Suprapubic skin (tissue), 4 donors: Measurements from ENCODE around the gene CBARP. TPM values are rescaled to one million over a fixed set of nuclear protein-coding genes. Genes with fewer than 3 reads are reported as not detected.

Experiments
- DNase-seq, 2 donors: peaks; one replicate each; pipeline ENCODE4 v3.0.0-alpha.2; 2019; ENCODE audit warnings: low spot score in 2 of 2
- H3K27ac ChIP-seq: fragments of 200-600 bp; sonication (generic); one replicate; pipeline ENCODE4 v1.5.1; 2019
- H3K27me3 ChIP-seq: fragments of 200-600 bp; sonication (generic); one replicate; pipeline ENCODE4 v1.5.1; 2019
- H3K36me3 ChIP-seq: fragments of 200-600 bp; sonication (generic); one replicate; pipeline ENCODE4 v1.5.1; 2019
- H3K4me1 ChIP-seq: fragments of 200-600 bp; sonication (generic); one replicate; pipeline ENCODE4 v1.5.1; 2019
- H3K4me3 ChIP-seq: fragments of 200-600 bp; sonication (generic); one replicate; pipeline ENCODE4 v1.5.1; 2019; ENCODE audit warnings: mild to moderate bottlenecking
- H3K9me3 ChIP-seq: fragments of 200-600 bp; sonication (generic); one replicate; pipeline ENCODE4 v1.5.1; 2019
- EP300 ChIP-seq: sonication (generic); formaldehyde crosslinking; IDR thresholded peaks from one replicate; pipeline ENCODE4 v1.6.1; 2017; ENCODE audit warnings: antibody characterized with exemption
- POLR2A ChIP-seq, 2 donors: fragments of 450-650 bp; IDR thresholded peaks; one replicate each; pipeline ENCODE4 v1.6.1; 2017; ENCODE audit warnings: antibody characterized with exemption in 2 of 2, mild to moderate bottlenecking in 2 of 2, moderate library complexity in 2 of 2
- POLR2AphosphoS5 ChIP-seq, 3 donors: sonication (generic); formaldehyde crosslinking; IDR thresholded peaks; one replicate each; pipeline ENCODE4 v1.6.1; 2017; ENCODE audit warnings: antibody characterized with exemption in 3 of 3
- WGBS: methylation state at CpG from one replicate; pipeline ENCODE4 v1.1.5; 2018; 5-methylcytosine and 5-hydroxymethylcytosine counted together
- total RNA-seq, 4 donors: library from RNA; depleted of rRNA; stranded (reverse); fragments of >200 nt; gene quantifications; one replicate each; pipeline ENCODE4 v1.1.0, GENCODE V29; 2016
- TF ChIP-seq, protein P1 (sequence below), 2 donors: fragments of 200-600 bp in 1 of 2; fragments of 450-650 bp in 1 of 2; sonication (generic) in 1 of 2; IDR thresholded peaks; one replicate each; pipeline ENCODE4 v1.5.1; 2016 to 2019; ENCODE audit warnings: antibody characterized with exemption in 2 of 2, mild to moderate bottlenecking in 1 of 2, moderate library complexity in 1 of 2

CBARP gene
- total RNA-seq, 4 donors from 2014 or later: 2.9 to 8.6 (median 5.1) TPM

DNA sequence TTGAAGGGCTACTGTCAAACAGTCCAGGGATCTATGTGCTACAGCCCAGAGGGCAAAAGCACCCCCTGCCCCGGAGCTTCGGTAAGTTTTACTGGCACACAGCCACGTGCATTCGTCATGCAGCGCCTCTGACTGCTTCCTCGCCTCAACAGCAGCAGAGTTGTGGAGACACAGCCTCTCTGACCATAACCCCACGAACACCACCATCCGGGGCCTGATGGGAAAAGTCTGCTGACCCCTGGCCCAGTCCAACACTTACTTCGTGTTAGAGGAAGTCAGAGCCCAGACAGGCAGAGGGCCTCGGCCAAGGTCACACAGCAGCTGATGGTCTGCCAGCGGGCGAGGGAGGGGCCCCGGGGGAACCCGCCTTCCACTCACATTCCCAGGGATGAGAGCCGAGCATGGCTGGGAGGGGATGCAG is 5.1 kb downstream of the CBARP start:
- Histone ChIP-seq H3K4me3 (no peak overlapping the region), H3K27ac (peak overlapping the region; percentile 24), H3K9me3 (no peaks in the 10 kb centered on the region), H3K4me1 (peaks cover 40% of the 10 kb centered on the region), H3K27me3 (peaks cover 7% of the 10 kb centered on the region), H3K36me3 (peaks cover 11% of the 10 kb centered on the region)
- no peak for DNase-seq
- TF ChIP-seq POLR2AphosphoS5 (IDR thresholded peaks at IDR 0.05) (no peak), EP300 (no peak), POLR2A (IDR thresholded peaks at IDR 0.05) (no peak)
- TF ChIP-seq, protein P1, sequence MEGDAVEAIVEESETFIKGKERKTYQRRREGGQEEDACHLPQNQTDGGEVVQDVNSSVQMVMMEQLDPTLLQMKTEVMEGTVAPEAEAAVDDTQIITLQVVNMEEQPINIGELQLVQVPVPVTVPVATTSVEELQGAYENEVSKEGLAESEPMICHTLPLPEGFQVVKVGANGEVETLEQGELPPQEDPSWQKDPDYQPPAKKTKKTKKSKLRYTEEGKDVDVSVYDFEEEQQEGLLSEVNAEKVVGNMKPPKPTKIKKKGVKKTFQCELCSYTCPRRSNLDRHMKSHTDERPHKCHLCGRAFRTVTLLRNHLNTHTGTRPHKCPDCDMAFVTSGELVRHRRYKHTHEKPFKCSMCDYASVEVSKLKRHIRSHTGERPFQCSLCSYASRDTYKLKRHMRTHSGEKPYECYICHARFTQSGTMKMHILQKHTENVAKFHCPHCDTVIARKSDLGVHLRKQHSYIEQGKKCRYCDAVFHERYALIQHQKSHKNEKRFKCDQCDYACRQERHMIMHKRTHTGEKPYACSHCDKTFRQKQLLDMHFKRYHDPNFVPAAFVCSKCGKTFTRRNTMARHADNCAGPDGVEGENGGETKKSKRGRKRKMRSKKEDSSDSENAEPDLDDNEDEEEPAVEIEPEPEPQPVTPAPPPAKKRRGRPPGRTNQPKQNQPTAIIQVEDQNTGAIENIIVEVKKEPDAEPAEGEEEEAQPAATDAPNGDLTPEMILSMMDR (IDR thresholded peaks at IDR 0.05): no peak
- WGBS: no CpG with 5 or more reads among the region's 15 CpGs

DNA sequence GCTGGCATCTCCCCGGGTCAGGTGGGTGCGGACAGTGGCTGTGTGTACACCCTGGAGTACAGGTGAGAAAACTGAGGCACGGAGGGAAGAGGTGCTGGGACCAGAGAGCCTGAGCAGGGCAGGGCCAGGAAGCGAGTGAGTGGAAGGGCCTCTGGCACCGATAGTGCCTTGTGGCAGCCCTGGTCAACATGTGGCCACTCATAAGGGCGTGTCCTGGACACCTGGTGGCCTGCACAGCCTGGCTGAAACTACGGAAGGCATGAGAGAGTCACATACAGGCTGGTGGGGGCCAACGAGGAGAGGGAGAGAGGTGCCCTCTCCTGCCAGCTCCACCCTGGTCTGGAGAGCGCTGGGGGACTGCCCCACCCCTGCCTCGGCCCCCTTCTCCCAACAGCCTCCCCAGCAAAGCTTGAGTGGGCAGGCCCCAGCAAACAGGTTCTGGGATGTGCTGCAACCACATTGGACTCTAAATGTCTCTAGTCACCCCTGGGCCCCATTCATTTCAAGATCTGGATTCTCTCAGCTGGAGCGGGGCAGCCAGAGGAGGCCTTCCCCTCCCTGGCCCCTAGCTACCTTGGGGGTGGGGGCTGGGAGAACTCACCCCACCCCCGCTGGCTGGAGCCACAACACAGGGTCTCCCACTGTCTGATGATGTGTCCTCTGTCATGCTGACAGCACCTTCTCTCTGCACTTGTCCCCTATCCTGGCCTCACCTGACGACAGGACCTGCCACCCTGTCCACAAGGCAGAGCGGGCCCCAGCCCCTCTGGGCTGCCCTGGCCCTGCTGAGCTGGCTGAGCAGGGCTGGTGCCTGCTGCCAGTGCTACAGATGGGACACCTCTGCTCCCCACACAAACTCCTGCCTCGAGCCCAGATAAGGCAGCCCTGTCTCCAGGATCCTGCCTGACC is 5.8 kb downstream of the CBARP start:
- H3K9me3 ChIP-seq: no peaks in the 10 kb centered on the region
- H3K27ac ChIP-seq: no peak overlapping the region
- H3K36me3 ChIP-seq: peaks cover 18% of the 10 kb centered on the region
- H3K4me3 ChIP-seq: no peak overlapping the region
- 69% methylated on average over 9 of the region's 15 CpGs for WGBS
- no peak for TF ChIP-seq POLR2AphosphoS5 (IDR thresholded peaks at IDR 0.05)
- TF ChIP-seq EP300: no peak
- TF ChIP-seq, protein P1 (IDR thresholded peaks at IDR 0.05): no peak
- TF ChIP-seq POLR2A (IDR thresholded peaks at IDR 0.05): no peak
- peaks cover 33% of the 10 kb centered on the region for H3K4me1 ChIP-seq
- no peak for DNase-seq
- H3K27me3 ChIP-seq: peaks cover 2% of the 10 kb centered on the region

DNA sequence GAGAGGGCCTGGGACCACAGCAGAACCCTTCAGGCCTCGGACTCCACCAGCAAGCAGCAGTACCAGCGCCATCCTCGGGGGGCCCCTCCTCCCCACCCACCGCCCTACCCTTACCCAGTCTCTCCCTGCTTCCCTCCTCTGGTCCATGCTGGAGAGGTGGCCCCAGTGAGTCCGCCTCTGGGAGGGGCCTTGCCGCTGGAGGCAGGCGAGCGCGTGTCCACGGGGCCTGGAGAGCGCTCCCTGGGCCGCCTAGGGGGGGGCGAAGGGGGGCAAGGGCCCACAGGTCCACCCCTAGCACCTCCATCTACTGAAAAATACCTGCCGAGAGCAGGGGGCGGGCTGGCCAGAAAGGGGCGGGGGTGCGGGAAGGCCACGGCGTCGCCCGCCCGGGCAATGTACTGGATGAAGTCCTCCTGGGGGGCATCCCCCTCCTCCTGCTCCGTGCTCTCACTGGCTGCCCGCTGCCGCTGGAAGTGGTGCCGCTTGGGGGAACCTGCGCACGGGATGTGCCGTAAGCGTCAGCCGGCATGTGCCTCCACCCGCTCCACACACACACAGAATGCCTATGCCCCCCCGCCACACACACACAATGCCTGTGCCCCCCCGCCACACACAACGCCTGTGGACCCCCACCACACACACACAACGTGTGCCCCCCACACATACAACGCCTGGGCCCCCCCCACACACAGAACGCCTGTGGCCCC is 6.9 kb downstream of the CBARP start:
- 80% methylated on average over 4 of the region's 38 CpGs for WGBS
- TF ChIP-seq EP300 (no peak), POLR2A (IDR thresholded peaks at IDR 0.05) (no peak), POLR2AphosphoS5 (IDR thresholded peaks at IDR 0.05) (no peak)
- TF ChIP-seq, protein P1 (IDR thresholded peaks at IDR 0.05): no peak
- Histone ChIP-seq H3K27ac (no peak overlapping the region), H3K4me3 (no peak overlapping the region), H3K9me3 (no peaks in the 10 kb centered on the region), H3K27me3 (no peaks in the 10 kb centered on the region), H3K4me1 (peaks cover 23% of the 10 kb centered on the region), H3K36me3 (peaks cover 28% of the 10 kb centered on the region)
- DNase-seq: no peak

GRCh38 chr19:1229924-1230782 is 7.7 kb downstream of the CBARP start:
- Histone ChIP-seq H3K36me3 (peaks cover 36% of the 10 kb centered on the region), H3K27ac (no peak overlapping the region), H3K4me3 (no peak overlapping the region), H3K27me3 (no peaks in the 10 kb centered on the region), H3K9me3 (no peaks in the 10 kb centered on the region), H3K4me1 (peaks cover 22% of the 10 kb centered on the region)
- no peak for DNase-seq
- WGBS: 74% methylated on average over 6 of the region's 61 CpGs
- TF ChIP-seq POLR2AphosphoS5 (IDR thresholded peaks at IDR 0.05) (no peak), EP300 (no peak), POLR2A (IDR thresholded peaks at IDR 0.05) (no peak)
- TF ChIP-seq, protein P1 (IDR thresholded peaks at IDR 0.05): no peak
